WI38 (cell line): Measurements from ENCODE around the gene KLHL8.

Experiments
- H3K4me3 ChIP-seq: 2 replicates; pipeline ENCODE4 v1.5.1; 2011; ENCODE audit warnings: low read depth, mild to moderate bottlenecking, control low read depth, low read length
- TF ChIP-seq, protein P1 (sequence below): IDR thresholded peaks from 2 replicates; pipeline ENCODE4 v1.5.1; 2012; ENCODE audit warnings: low read depth, mild to moderate bottlenecking, control low read depth, low read length

KLHL8 gene

GRCh38 chr4:87116231-87116630 lies 104.2 kb downstream of the KLHL8 start:
- H3K4me3 ChIP-seq = no peak overlapping the region
- TF ChIP-seq, protein P1, sequence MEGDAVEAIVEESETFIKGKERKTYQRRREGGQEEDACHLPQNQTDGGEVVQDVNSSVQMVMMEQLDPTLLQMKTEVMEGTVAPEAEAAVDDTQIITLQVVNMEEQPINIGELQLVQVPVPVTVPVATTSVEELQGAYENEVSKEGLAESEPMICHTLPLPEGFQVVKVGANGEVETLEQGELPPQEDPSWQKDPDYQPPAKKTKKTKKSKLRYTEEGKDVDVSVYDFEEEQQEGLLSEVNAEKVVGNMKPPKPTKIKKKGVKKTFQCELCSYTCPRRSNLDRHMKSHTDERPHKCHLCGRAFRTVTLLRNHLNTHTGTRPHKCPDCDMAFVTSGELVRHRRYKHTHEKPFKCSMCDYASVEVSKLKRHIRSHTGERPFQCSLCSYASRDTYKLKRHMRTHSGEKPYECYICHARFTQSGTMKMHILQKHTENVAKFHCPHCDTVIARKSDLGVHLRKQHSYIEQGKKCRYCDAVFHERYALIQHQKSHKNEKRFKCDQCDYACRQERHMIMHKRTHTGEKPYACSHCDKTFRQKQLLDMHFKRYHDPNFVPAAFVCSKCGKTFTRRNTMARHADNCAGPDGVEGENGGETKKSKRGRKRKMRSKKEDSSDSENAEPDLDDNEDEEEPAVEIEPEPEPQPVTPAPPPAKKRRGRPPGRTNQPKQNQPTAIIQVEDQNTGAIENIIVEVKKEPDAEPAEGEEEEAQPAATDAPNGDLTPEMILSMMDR = no peak

- H3K4me3 ChIP-seq = no peak overlapping the region
- TF ChIP-seq, protein P1 = no peak
These were observed 106.0 kb downstream of the KLHL8 start for GRCh38 chr4:87114245-87115062.

DNA sequence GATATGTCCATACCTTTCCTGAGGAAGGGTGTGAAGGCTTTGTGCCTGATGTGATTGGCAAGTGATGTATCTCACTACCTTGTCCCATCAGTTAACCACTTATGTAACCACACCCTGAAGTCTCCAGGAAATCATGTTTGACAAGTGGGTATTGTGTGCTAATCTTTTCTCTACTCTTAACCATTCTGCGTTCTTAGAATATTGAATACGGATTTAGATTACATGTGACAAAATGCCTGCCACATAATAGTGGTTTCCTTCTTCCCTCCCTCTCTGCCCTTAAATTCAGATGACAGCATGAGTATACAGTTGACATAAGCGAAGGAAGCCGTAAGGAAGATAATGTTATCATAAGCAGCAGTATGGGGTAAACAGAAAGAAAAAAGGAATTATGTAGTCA lies 108.4 kb downstream of the KLHL8 start:
- H3K4me3 ChIP-seq = no peak overlapping the region

More for the DNA sequence above, 108.4 kb downstream of the KLHL8 start:
- TF ChIP-seq, protein P1 = no peak
